ENCODE results near the gene TRIM14.

Gene TRIM14, protein sequence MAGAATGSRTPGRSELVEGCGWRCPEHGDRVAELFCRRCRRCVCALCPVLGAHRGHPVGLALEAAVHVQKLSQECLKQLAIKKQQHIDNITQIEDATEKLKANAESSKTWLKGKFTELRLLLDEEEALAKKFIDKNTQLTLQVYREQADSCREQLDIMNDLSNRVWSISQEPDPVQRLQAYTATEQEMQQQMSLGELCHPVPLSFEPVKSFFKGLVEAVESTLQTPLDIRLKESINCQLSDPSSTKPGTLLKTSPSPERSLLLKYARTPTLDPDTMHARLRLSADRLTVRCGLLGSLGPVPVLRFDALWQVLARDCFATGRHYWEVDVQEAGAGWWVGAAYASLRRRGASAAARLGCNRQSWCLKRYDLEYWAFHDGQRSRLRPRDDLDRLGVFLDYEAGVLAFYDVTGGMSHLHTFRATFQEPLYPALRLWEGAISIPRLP

DNA sequence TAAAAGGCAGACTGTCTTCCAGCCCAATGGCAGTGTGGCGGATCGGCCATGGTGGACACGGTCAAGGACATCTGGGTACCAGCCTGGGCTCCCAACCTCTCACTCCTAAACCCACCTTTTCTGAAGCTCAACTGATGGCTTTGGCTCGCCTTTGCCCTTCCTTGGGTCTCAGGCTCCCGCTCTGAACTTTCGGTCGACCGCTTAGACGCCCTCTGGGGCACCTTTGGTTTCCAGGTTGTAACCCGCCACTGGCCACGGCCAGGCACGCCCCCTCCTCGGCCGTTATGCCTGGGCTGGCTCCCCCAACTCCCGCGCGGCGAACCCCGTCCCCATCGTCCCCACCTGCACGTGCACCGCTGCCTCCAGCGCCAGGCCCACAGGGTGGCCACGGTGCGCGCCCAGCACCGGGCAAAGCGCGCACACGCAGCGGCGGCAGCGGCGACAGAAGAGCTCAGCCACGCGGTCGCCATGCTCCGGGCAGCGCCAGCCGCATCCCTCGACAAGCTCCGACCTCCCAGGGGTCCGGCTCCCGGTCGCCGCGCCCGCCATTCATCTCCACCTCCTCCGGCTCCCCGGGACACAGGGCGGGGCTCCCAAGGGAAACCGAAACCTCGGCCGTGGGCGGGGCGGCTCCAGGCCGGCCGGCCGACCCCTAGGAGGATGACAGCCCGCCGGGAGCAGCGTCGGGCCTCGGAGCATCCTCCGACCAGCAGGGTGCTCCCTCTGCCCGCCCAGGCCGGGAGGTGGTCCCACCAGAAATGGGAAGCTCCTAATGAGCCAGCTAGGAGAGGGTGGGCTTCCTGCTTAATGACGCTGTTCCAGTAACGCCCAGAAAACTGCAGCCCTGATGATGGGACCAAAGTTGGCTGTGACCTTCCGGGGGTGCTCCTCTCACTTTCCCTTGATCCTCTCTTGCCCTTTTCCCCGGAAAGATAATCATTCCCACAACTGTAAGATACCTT, at the start of gene TRIM14:
Gene TRIM14, minus strand, starts transcription at position 583 of the 962 bp plus-strand sequence. Its CDS starts 34 bp downstream, at position 549.
- Histone ChIP-seq H3K9me3 (ENCODE audit: control insufficient read depth in 1 of 2, low read length in 2 of 2) (no peaks in the 10 kb centered on the region), H3K27me3 (ENCODE audit: low read depth, low read length) (no peaks in the 10 kb centered on the region), H3K4me1 (ENCODE audit: control insufficient read depth in 1 of 2, insufficient read depth in 2 of 2, low read length in 2 of 2) (peaks cover 3 to 11% of the 10 kb centered on the region in 2 donors), H3K4me3 (ENCODE audit: low read depth in 1 of 2, low read length in 2 of 2) (peak within 1 kb of the TSS; percentile 73 to 90), H3K27ac (ENCODE audit: low read length) (peak within 1 kb of the TSS; percentile 78), H3K36me3 (ENCODE audit: control insufficient read depth in 1 of 2, insufficient read depth in 2 of 2, low read length in 2 of 2) (no peaks in the 10 kb centered on the region)

DNA sequence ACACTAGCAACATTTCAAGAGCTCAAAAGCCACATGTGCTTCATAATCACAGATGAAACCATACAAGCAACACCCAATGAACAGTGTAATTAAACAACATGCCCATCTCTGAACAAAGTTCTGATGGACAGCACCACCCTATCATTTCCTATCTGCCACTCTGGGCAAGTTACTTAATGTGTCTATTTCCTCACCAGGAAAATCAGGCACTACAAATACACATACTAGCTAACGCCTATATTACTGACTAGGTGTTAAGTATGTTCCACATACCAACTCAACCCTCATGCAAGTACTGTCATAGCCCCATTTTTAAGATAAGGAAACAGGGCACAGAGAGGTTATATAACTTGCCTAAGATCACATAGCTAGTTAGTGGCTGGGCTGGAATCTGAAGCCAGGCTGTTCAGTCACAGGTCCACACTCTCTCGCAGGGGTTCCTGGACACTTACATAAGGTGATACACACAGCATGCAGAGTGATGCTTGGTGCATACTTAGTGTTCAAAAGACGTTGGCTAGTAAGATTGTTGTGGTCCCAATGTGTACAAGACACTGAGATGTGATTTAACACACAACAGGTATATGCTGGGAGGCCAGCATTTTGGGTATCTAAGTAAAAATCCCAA, 49.2 kb upstream of the TRIM14 start:
- H3K27ac ChIP-seq (ENCODE audit: low read length), result no peak overlapping the region
- H3K4me1 ChIP-seq (ENCODE audit: control insufficient read depth in 1 of 2, insufficient read depth in 2 of 2, low read length in 2 of 2), result peaks cover 0 to 5% of the 10 kb centered on the region in 2 donors
- H3K36me3 ChIP-seq (ENCODE audit: control insufficient read depth in 1 of 2, insufficient read depth in 2 of 2, low read length in 2 of 2), result no peaks in the 10 kb centered on the region
- no peaks in the 10 kb centered on the region for H3K9me3 ChIP-seq (ENCODE audit: control insufficient read depth in 1 of 2, low read length in 2 of 2)
- no peak overlapping the region for H3K4me3 ChIP-seq (ENCODE audit: low read depth in 1 of 2, low read length in 2 of 2)
- no peaks in the 10 kb centered on the region for H3K27me3 ChIP-seq (ENCODE audit: low read depth, low read length)

DNA sequence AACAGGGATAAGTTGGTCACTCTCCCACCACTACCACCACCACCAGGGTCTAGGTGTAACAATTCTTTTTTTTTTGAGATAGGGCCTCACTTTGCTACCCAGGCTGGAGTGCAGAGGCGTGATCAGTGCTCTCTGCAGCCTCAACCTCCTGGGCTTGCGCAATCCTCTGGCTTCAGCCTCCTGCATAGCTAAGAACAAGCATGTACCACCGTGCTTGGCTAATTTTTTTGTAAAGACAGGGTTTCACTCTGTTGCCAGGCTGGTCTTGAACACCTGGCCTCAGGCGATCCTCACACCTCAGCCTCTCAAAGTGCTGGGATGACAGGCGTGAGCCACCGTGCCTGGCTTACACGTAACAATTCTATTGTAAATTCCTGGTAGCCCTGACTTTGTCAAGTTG, 45.9 kb upstream of the TRIM14 start:
- Histone ChIP-seq H3K4me3 (ENCODE audit: low read depth in 1 of 2, low read length in 2 of 2) (no peak overlapping the region), H3K27me3 (ENCODE audit: low read depth, low read length) (no peaks in the 10 kb centered on the region), H3K36me3 (ENCODE audit: control insufficient read depth in 1 of 2, insufficient read depth in 2 of 2, low read length in 2 of 2) (no peaks in the 10 kb centered on the region), H3K27ac (ENCODE audit: low read length) (no peak overlapping the region), H3K9me3 (ENCODE audit: control insufficient read depth in 1 of 2, low read length in 2 of 2) (no peaks in the 10 kb centered on the region), H3K4me1 (ENCODE audit: control insufficient read depth in 1 of 2, insufficient read depth in 2 of 2, low read length in 2 of 2) (peaks cover 0 to 5% of the 10 kb centered on the region in 2 donors)

DNA sequence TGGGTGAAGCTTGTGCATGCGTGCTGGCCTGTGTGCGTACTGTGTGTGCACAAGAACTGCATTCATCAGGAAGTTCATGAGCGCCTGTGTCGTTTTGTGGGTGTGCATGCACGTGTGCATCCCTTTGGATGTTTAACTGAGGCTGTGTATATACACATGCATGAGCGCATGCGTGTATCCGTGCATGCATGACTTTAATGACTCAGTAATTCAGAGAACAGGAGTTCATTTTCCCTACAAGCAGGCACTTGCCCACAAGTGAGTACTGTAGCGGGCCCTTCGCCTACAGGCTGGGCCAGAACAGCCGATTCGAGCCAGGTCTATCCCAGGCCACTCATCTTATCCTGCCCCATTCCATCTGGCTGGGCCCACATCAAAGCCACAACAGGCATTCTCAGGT, 43.6 kb upstream of the TRIM14 start:
- no peaks in the 10 kb centered on the region for H3K4me1 ChIP-seq (ENCODE audit: control insufficient read depth in 1 of 2, insufficient read depth in 2 of 2, low read length in 2 of 2)
- H3K36me3 ChIP-seq (ENCODE audit: control insufficient read depth in 1 of 2, insufficient read depth in 2 of 2, low read length in 2 of 2), result no peaks in the 10 kb centered on the region
- no peak overlapping the region for H3K4me3 ChIP-seq (ENCODE audit: low read depth in 1 of 2, low read length in 2 of 2)
- H3K27me3 ChIP-seq (ENCODE audit: low read depth, low read length), result no peaks in the 10 kb centered on the region
- H3K27ac ChIP-seq (ENCODE audit: low read length), result no peak overlapping the region
- H3K9me3 ChIP-seq (ENCODE audit: control insufficient read depth in 1 of 2, low read length in 2 of 2), result no peaks in the 10 kb centered on the region

DNA sequence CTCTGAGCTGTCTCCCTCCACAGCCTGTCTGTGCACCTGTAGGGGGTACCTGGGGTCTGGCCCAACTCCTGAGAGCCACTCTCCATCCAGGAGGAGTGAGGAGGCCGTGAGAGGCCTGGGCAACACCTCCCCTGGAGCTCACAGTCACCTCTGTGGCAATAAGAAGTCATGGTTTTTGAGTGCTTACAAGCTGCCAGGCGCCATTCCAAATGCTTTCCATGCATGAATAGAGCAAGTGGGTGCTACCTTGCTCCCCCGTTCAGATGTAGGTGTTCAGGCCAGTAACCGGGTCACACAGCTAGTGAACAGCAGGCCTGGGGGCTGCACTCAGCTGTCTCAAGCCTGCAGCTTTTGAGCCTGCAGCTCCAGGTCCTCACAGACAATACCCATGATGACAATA, 42.8 kb upstream of the TRIM14 start:
- no peaks in the 10 kb centered on the region for H3K36me3 ChIP-seq (ENCODE audit: control insufficient read depth in 1 of 2, insufficient read depth in 2 of 2, low read length in 2 of 2)
- no peaks in the 10 kb centered on the region for H3K9me3 ChIP-seq (ENCODE audit: control insufficient read depth in 1 of 2, low read length in 2 of 2)
- H3K4me1 ChIP-seq (ENCODE audit: control insufficient read depth in 1 of 2, insufficient read depth in 2 of 2, low read length in 2 of 2), result no peaks in the 10 kb centered on the region
- H3K27ac ChIP-seq (ENCODE audit: low read length), result no peak overlapping the region
- H3K27me3 ChIP-seq (ENCODE audit: low read depth, low read length), result no peaks in the 10 kb centered on the region
- H3K4me3 ChIP-seq (ENCODE audit: low read depth in 1 of 2, low read length in 2 of 2), result no peak overlapping the region

DNA sequence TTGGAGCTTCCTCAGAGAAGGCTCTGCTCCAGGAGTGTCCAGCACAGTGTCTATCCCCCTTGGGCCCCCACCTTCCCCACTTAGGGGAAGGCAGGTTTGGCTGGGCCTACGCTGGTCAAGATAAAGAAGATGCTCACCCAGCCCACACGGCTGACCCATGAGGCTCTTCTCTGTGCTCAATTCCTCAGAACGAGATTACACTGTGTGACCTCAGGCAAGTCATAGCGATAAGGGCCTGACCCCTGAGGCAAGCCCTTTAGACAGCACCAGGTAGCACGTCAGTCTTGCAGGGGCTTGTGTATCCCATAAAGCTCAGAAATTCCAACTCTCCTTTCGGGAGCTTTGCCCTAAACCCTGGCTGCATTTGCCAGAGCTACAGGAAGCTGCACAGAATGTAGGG, 40.8 kb upstream of the TRIM14 start:
- no peak overlapping the region for H3K27ac ChIP-seq (ENCODE audit: low read length)
- no peaks in the 10 kb centered on the region for H3K27me3 ChIP-seq (ENCODE audit: low read depth, low read length)
- H3K9me3 ChIP-seq (ENCODE audit: control insufficient read depth in 1 of 2, low read length in 2 of 2), result no peaks in the 10 kb centered on the region
- H3K36me3 ChIP-seq (ENCODE audit: control insufficient read depth in 1 of 2, insufficient read depth in 2 of 2, low read length in 2 of 2), result no peaks in the 10 kb centered on the region
- no peaks in the 10 kb centered on the region for H3K4me1 ChIP-seq (ENCODE audit: control insufficient read depth in 1 of 2, insufficient read depth in 2 of 2, low read length in 2 of 2)
- no peak overlapping the region for H3K4me3 ChIP-seq (ENCODE audit: low read depth in 1 of 2, low read length in 2 of 2)

DNA sequence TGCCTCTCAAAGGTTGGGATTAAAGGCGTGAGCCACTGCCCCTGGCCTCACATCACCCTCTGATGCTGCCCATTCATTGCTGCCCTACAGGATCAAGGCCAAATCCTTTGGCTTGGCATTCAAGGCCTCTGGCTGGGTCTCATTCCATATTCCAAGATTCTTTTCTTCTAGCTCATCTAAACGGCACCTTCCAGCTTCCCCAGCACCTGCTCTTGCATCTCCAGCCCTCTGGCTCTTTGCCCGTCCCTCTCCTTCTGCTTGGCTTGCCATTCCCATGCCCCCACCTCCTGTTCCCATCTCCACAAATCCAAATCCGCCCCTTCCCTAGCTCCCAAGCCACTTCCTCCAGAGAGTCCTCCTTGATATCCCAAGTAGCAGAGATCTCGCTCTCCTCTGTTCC, 40.3 kb upstream of the TRIM14 start:
- no peaks in the 10 kb centered on the region for H3K36me3 ChIP-seq (ENCODE audit: control insufficient read depth in 1 of 2, insufficient read depth in 2 of 2, low read length in 2 of 2)
- H3K9me3 ChIP-seq (ENCODE audit: control insufficient read depth in 1 of 2, low read length in 2 of 2), result no peaks in the 10 kb centered on the region
- H3K4me3 ChIP-seq (ENCODE audit: low read depth in 1 of 2, low read length in 2 of 2), result no peak overlapping the region
- H3K27ac ChIP-seq (ENCODE audit: low read length), result no peak overlapping the region
- H3K4me1 ChIP-seq (ENCODE audit: control insufficient read depth in 1 of 2, insufficient read depth in 2 of 2, low read length in 2 of 2), result no peaks in the 10 kb centered on the region
- H3K27me3 ChIP-seq (ENCODE audit: low read depth, low read length), result no peaks in the 10 kb centered on the region

DNA sequence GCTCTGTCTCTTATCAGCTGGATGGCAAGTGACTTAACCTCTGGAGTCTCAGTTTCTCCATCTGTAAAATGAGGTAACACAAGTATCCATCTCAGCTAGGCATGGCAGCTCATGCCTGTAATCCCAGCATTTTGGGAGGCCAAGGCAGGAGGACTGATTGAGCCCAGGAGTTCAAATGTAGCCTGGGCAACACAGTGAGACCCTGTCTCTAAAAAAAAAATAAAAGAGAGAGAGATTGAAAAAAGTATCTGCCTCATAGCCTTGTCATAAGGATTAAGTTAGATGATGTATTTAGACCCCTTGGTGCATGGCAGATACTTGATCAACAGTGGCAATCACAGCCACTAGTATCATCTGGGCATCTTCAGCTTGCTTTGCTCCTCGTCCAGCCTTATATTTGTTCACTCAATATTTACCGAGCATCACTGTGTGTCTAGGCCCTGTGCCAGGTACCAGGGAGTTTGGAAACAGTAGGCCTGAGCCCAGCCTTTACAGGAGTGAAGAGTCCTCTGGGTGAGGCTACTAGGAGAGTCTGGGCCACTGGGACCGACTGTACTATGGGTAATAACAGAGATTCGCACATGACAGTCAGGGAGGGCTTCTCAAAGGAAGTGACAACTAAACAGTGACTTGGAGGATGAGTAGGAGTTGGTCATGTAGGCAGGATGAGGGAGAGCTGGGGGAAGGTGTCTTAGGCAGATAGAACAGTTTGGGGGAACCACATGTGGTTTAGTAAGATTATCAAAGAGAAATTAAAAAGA, 39.2 kb upstream of the TRIM14 start:
- no peak overlapping the region for H3K4me3 ChIP-seq (ENCODE audit: low read depth in 1 of 2, low read length in 2 of 2)
- no peaks in the 10 kb centered on the region for H3K36me3 ChIP-seq (ENCODE audit: control insufficient read depth in 1 of 2, insufficient read depth in 2 of 2, low read length in 2 of 2)
- H3K9me3 ChIP-seq (ENCODE audit: control insufficient read depth in 1 of 2, low read length in 2 of 2), result no peaks in the 10 kb centered on the region
- H3K27me3 ChIP-seq (ENCODE audit: low read depth, low read length), result no peaks in the 10 kb centered on the region
- H3K4me1 ChIP-seq (ENCODE audit: control insufficient read depth in 1 of 2, insufficient read depth in 2 of 2, low read length in 2 of 2), result no peaks in the 10 kb centered on the region
- H3K27ac ChIP-seq (ENCODE audit: low read length), result no peak overlapping the region

DNA sequence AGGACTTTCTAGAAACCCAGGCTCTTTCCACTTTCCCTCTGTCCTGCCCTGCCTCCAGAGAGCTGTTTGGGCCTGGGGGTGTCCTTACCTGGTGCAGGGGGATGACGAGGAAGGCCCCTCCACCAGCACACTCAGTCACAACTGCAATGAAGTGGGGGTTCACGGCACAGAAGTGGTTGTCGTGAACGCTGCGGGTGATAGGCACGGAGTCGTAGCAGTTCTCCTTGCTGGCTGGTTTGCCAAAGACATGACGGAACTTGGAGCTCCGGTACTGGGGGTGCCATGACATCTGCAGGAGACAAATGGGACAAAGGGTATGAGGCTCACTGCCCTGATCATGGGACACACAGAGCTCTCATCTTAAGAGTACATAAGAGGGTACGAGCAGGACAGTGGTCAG, 38.4 kb upstream of the TRIM14 start:
- no peaks in the 10 kb centered on the region for H3K36me3 ChIP-seq (ENCODE audit: control insufficient read depth in 1 of 2, insufficient read depth in 2 of 2, low read length in 2 of 2)
- no peak overlapping the region for H3K4me3 ChIP-seq (ENCODE audit: low read depth in 1 of 2, low read length in 2 of 2)
- no peak overlapping the region for H3K27ac ChIP-seq (ENCODE audit: low read length)

DNA sequence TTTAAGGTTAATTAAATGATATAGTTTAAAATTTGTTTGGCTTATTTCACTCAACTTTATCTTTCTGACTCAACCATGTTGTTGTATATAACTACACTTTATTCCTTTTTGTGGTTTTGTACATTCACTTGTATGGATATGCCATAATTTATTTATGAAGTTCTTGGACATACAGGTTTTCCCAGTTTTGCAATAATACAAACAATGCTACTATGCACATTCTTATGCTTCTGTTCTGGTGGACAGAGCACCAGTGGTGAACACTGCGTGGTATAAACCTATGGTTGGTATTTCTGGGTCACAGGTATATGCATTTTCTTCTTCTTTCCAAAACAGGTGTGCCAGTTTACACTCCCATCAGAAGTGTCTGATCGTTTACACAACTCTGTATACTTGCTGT, 35.7 kb upstream of the TRIM14 start:
- Histone ChIP-seq H3K4me3 (ENCODE audit: low read depth in 1 of 2, low read length in 2 of 2) (no peak overlapping the region), H3K4me1 (ENCODE audit: control insufficient read depth in 1 of 2, insufficient read depth in 2 of 2, low read length in 2 of 2) (no peaks in the 10 kb centered on the region), H3K27ac (ENCODE audit: low read length) (no peak overlapping the region), H3K36me3 (ENCODE audit: control insufficient read depth in 1 of 2, insufficient read depth in 2 of 2, low read length in 2 of 2) (no peaks in the 10 kb centered on the region), H3K27me3 (ENCODE audit: low read depth, low read length) (no peaks in the 10 kb centered on the region), H3K9me3 (ENCODE audit: control insufficient read depth in 1 of 2, low read length in 2 of 2) (no peaks in the 10 kb centered on the region)

More for the DNA sequence above, 38.4 kb upstream of the TRIM14 start:
- Histone ChIP-seq H3K27me3 (ENCODE audit: low read depth, low read length) (no peaks in the 10 kb centered on the region), H3K4me1 (ENCODE audit: control insufficient read depth in 1 of 2, insufficient read depth in 2 of 2, low read length in 2 of 2) (no peaks in the 10 kb centered on the region), H3K9me3 (ENCODE audit: control insufficient read depth in 1 of 2, low read length in 2 of 2) (no peaks in the 10 kb centered on the region)
